HG03064 (cell line): ENCODE results near the gene KREMEN1.

Source experiments
- ATAC-seq: cut with Tn5 transposase; IDR thresholded peaks from one replicate; pipeline ENCODE4 v1.9.1; 2021; ENCODE audit warnings: low read depth; ENCODE audit not compliant: unreplicated experiment

The KREMEN1 gene

GRCh38 chr22:29175312-29175835 lies 102.5 kb downstream of the KREMEN1 start:
- no peak for ATAC-seq

DNA sequence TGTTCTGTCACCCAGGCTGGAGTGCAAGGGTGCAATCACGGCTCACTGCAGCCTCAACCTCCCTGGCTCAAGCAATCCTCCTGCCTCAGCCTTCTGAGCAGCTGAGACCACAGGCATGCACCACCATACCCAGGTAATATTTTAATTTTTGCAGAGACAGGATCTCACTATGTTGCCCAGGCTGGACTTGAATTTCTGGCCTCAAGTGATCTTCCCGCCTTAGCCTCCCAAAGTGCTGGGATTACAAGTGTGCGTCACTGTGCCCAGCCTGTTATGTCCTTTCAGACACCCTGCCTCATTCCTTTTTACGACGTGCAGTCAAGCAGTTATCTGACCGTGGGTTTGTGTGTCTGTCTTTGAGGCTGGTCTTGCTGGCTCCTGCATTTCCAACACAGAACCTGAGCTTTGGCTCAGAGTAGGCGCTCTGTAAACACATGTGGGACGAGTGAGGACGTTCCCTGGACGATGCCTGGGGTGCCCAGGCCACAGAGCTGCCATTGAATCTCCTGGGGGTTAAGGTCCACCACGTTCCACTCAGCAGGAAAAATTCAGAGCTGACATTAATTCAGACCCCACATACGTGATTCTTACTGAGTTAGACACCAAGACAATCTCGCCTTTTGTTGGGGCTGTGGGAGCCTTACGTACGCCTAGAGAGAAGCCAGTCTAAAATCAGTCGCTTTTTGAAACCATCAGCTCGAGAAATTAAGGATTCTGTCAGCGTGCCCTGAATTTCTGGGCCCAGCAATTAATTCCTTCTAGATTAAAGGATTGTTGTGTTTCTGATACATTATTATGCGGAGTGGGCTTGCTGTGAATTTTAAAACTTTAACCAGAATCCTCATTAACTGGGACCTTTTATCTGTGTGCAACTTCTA lies 111.4 kb downstream of the KREMEN1 start:
- ATAC-seq: no peak

DNA sequence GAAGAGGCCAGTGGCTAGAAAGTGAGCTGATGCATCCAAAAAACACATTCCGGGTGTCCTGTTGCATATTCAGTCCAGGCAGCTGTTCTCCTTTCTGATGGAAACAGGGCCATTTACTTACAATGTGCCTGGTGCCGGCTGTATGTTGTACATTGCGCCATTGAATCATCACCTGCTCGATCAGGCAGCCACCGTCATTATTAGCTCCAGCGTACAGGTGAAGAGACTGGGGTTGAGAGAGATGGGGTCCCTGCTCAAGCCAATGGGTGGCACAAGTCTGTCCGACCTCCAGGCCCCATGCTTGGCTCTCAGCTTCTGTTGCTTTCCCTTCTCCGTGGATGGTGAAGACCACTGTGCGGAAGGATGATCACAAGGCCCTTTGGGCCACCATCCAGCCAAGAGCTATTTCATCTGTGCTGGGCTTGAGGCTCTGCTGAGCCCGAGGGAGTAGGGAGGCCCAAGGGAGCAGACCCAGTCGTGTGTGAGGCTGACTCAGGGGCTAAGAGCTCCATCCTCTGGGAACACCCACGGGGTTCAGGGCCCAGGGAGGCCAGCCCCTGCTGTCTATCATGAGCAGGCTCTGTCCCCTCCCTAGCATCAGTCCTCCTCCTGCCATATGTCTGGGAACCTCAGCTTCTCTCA lies 112.1 kb downstream of the KREMEN1 start:
- no peak for ATAC-seq

- no peak for ATAC-seq
These were observed 113.5 kb downstream of the KREMEN1 start for GRCh38 chr22:29186302-29186701.

DNA sequence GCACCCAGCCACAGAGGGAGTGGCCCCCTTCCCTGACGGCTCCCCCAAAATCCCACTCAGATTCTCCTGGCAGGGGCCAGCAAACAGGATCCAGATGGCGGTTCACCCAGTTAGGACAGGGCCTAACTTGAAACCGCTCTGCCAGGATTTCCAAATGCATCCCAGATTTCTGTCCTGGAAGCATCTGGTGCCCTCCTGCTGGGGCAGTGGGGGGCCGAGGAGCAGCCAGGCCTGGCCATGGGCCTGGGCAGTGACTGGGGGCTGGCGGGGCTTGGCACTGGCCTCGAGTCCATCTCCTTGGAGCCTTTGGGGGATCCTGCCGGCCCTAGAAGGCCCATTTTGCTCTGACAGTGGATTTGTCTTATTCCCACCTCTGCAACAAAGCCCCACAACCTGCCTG lies 115.0 kb downstream of the KREMEN1 start:
- ATAC-seq: no peak

DNA sequence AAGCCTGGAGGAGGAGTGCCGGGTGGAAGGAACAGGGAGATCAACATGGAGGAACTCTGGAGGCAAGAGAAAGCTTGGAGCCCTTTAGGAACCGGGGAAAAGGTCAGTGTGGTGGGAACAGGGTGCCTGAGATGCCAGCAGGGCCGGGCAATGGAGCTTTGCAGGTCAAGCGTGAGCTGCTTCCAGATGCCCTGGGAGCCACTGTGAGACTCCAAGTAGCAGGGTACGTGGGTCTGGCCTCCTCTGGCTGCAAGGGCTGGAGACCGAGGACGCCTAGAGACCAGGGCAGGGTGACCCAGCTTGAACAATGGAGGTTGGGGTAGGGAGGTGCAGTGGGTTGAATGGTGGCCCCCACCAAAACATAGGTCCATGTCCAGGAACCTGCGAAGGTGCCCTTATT lies 117.2 kb downstream of the KREMEN1 start:
- ATAC-seq: no peak

- no peak for ATAC-seq
These were observed 118.1 kb downstream of the KREMEN1 start for GRCh38 chr22:29190918-29191317.

GRCh38 chr22:29193021-29193420 lies 120.2 kb downstream of the KREMEN1 start:
- no peak for ATAC-seq

DNA sequence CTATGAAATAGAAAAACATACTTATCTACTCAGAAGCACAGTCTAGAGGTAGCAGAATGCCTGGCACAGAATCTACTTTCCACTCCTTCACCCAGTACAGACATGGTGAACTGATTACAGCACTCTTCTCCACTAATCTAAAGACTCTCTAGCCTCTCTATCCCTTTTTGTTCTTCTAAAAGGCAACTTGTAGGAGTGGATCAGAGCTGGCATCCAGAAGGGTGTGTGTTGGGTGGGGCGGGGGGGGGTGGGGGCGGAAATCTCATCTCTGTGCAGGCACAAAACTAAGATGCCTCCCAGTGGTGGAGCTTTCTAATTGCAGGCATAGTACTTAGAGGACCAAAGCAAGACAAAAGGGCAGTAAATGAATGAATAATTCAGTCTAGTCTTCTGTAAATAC lies 121.3 kb downstream of the KREMEN1 start:
- ATAC-seq: no peak

- no peak for ATAC-seq
These were observed 122.5 kb downstream of the KREMEN1 start for GRCh38 chr22:29195118-29195963.

GRCh38 chr22:29195964-29196666 lies 123.3 kb downstream of the KREMEN1 start:
- ATAC-seq: no peak

- ATAC-seq: no peak
These were observed 124.3 kb downstream of the KREMEN1 start for GRCh38 chr22:29197096-29197495.

- ATAC-seq: no peak
These were observed 125.4 kb downstream of the KREMEN1 start for GRCh38 chr22:29198240-29198639.

GRCh38 chr22:29199702-29200400 lies 127.0 kb downstream of the KREMEN1 start:
- no peak for ATAC-seq

DNA sequence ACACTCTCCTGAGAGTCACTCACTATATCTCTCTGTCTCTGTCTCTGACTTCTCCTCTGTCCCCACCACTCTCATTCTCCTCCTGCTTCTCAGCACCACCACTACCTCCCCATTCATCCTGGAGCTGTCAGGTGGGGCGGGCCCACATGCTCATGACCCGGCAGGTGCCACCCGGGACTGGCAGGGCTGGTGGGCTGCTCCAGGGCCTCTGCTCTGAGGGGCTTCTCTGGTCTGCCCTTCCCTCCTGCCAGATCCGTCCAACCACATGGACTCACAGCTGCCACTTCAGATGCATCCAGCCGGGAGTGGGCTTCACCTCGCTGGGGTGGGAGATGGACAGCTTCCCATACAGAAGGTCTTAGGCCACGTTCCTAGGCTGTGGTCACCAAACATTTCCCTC lies 128.1 kb downstream of the KREMEN1 start:
- ATAC-seq: no peak

DNA sequence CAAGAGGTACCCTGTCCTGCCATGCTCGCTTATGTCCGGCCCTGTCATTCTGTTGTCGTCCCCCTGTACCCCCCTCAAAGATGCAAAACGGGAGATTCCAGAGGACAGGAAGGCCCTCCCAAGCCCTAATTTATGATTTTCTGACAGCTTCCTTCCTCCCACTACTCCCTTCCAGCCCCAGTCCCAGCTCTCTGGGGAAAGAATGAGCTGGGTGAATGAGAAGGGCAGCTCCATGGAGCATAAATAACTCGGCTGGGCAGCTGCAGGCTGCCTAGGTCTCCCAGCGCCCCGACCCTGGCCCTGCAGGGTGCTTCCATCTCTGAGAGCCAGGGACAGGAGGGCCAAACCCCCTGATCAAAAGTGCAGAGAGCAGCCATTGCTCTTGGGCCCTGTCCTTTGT lies 128.9 kb downstream of the KREMEN1 start:
- no peak for ATAC-seq

- peak; percentile 52 for ATAC-seq
These were observed 129.7 kb downstream of the KREMEN1 start for GRCh38 chr22:29202212-29203192.
